ENCODE data around the gene BICRA. TPM values are rescaled to one million over a fixed set of nuclear protein-coding genes. Genes with fewer than 3 reads are reported as not detected.

The BICRA gene
- total and polyA plus RNA-seq, 2 of the 4 experiments (the other 2 are of a cell fraction) = 1.8 to 3.5 TPM

DNA sequence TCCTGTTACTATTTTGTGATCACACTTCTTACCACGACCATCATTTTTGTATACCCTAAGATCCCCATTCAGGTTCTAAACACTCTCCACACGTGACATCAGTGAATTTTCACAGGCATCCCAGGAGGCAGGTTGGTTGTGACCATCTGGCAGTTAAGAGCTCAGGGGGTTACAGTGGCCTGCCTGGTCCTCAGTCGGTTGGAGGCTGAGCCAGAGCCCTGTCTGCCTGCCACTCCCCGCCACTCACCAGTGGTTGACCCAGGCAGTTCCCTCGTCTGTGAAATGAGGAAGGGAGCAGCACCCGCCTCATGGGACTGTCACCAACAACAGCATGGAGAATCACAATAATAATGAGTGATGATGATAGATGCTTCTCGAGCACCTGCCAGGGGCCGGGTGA, 67.9 kb downstream of the BICRA start:
- H3K23ac ChIP-seq (ENCODE audit: low read depth, low read length) = no peak overlapping the region
- in situ Hi-C loops (cut with MboI; ENCODE audit: low sequenced_read_pairs) = no loop called here
- ChIA-PET CTCF (no interaction called here), POLR2A (ENCODE audit: unreplicated experiment) (no interaction called here)
- H3K4me3 ChIP-seq (ENCODE audit: insufficient read depth, low read depth, low read length) = no peak overlapping the region
- H2BK15ac ChIP-seq (ENCODE audit: low read depth, low read length) = no peak overlapping the region
- H3K27me3 ChIP-seq (ENCODE audit: control insufficient read depth, insufficient read depth, low read length) = no peaks in the 10 kb centered on the region
- 0 out of 2 replicates have a peak, but pooled peaks cover 3% of the 10 kb centered on the region for H3K9me1 ChIP-seq (ENCODE audit: insufficient read depth, low read length)
- H3K56ac ChIP-seq (ENCODE audit: extremely low read depth, insufficient read depth, low read length) = no peak overlapping the region
- H2AK5ac ChIP-seq (ENCODE audit: low read depth, low read length) = no peak overlapping the region
- H3K79me1 ChIP-seq (ENCODE audit: low read depth in 1 of 2, low read length in 2 of 2) = peaks cover 8 to 43% of the 10 kb centered on the region in 2 experiments; a peak in 3 of 4 replicates
- H2BK120ac ChIP-seq (ENCODE audit: low read depth, low read length) = no peak overlapping the region
- intact Hi-C loops (cut with micrococcal nuclease) = no loop called here
- H3K4me1 ChIP-seq (ENCODE audit: control insufficient read depth, insufficient read depth, low read length) = no peaks in the 10 kb centered on the region
- 0 out of 2 replicates have a peak, but pooled peaks cover 2% of the 10 kb centered on the region for H3K9me3 ChIP-seq (ENCODE audit: control insufficient read depth, insufficient read depth, low read length)
- dilution Hi-C loops (cut with HindIII; ENCODE audit: low sequenced_read_pairs, unreplicated experiment) = no loop called here
- no peak for TF ChIP-seq MAFK (IDR thresholded peaks at IDR 0.05; ENCODE audit: low read depth, low read length)
- no peak for TF ChIP-seq FOS (IDR thresholded peaks at IDR 0.05; ENCODE audit: low read depth, low read length)
- no peak for TF ChIP-seq RFX5 (IDR thresholded peaks at IDR 0.05; ENCODE audit: low read depth, low read length)
- TF ChIP-seq, protein P1, sequence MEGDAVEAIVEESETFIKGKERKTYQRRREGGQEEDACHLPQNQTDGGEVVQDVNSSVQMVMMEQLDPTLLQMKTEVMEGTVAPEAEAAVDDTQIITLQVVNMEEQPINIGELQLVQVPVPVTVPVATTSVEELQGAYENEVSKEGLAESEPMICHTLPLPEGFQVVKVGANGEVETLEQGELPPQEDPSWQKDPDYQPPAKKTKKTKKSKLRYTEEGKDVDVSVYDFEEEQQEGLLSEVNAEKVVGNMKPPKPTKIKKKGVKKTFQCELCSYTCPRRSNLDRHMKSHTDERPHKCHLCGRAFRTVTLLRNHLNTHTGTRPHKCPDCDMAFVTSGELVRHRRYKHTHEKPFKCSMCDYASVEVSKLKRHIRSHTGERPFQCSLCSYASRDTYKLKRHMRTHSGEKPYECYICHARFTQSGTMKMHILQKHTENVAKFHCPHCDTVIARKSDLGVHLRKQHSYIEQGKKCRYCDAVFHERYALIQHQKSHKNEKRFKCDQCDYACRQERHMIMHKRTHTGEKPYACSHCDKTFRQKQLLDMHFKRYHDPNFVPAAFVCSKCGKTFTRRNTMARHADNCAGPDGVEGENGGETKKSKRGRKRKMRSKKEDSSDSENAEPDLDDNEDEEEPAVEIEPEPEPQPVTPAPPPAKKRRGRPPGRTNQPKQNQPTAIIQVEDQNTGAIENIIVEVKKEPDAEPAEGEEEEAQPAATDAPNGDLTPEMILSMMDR (conservative IDR thresholded peaks at IDR 0.05; ENCODE audit: low read depth, low read length) = no peak
- TF ChIP-seq RAD21 (IDR thresholded peaks at IDR 0.05; ENCODE audit: low read length) = no peak
- no peak for TF ChIP-seq CEBPB (IDR thresholded peaks at IDR 0.05; ENCODE audit: low read depth, low read length)
- no peak for TF ChIP-seq NFE2L2 (IDR thresholded peaks at IDR 0.05; ENCODE audit: low read depth, low read length)
- no peak for TF ChIP-seq POLR2A (IDR thresholded peaks at IDR 0.05; ENCODE audit: low read depth, low read length)
- TF ChIP-seq, protein P2, sequence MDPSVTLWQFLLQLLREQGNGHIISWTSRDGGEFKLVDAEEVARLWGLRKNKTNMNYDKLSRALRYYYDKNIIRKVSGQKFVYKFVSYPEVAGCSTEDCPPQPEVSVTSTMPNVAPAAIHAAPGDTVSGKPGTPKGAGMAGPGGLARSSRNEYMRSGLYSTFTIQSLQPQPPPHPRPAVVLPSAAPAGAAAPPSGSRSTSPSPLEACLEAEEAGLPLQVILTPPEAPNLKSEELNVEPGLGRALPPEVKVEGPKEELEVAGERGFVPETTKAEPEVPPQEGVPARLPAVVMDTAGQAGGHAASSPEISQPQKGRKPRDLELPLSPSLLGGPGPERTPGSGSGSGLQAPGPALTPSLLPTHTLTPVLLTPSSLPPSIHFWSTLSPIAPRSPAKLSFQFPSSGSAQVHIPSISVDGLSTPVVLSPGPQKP (IDR thresholded peaks at IDR 0.05; ENCODE audit: borderline replicate concordance, low read depth, low read length) = no peak
- no peak for TF ChIP-seq CHD1 (IDR thresholded peaks at IDR 0.05; ENCODE audit: low read depth, low read length)
- TF ChIP-seq BHLHE40 (IDR thresholded peaks at IDR 0.05; ENCODE audit: low read depth, low read length) = no peak
- no peak overlapping the region for H3K18ac ChIP-seq (ENCODE audit: low read depth, low read length)
- H2AK9ac ChIP-seq (replicated peaks; ENCODE audit: low read depth, low read length, poor library complexity) = no peak overlapping the region
- peaks cover 21% of the 10 kb centered on the region for H4K20me1 ChIP-seq (ENCODE audit: insufficient read depth, low read length)
- no peak overlapping the region for H3K9ac ChIP-seq (ENCODE audit: low read depth, low read length)
- no peak overlapping the region for H2AFZ ChIP-seq (replicated peaks; ENCODE audit: low read length, poor library complexity)
- H3K36me3 ChIP-seq (ENCODE audit: control insufficient read depth, insufficient read depth, low read length) = peaks cover 70% of the 10 kb centered on the region
- no peak overlapping the region for H4K5ac ChIP-seq (ENCODE audit: low read depth, low read length)
- H2BK20ac ChIP-seq (ENCODE audit: low read depth, low read length) = no peak overlapping the region
- no peak overlapping the region for H3K4ac ChIP-seq (ENCODE audit: low read depth, low read length)
- DNase-seq = no peak
- BruUV-seq (replicated peaks) = no TSS peak
- no peak for ATAC-seq (ENCODE audit: low read depth)
- no peak overlapping the region for H4K91ac ChIP-seq (ENCODE audit: insufficient read depth, low read depth, low read length)
- no peak overlapping the region for H3K4me2 ChIP-seq (ENCODE audit: low read depth, low read length)
- no peak overlapping the region for H4K8ac ChIP-seq (ENCODE audit: low read depth in 2 of 2, low read length in 2 of 2)
- H3K14ac ChIP-seq (replicated peaks; ENCODE audit: low read depth, low read length) = no peak overlapping the region
- H2BK5ac ChIP-seq (ENCODE audit: low read depth, low read length, poor library complexity, severe bottlenecking) = no peak overlapping the region
- WGBS, 2 experiments (ENCODE audit: extremely low coverage in 2 of 2, insufficient read length in 1 of 2) = 100% methylated on average over 2 of the region's 8 CpGs; no CpG with 5 or more reads in 1 of the 2 experiments
- H3K27ac ChIP-seq (ENCODE audit: insufficient read depth, low read length) = no peak overlapping the region
